Measurements from ENCODE around the gene TNFAIP3.

TNFAIP3 gene

GRCh38 chr6:137845460-137845859, 21.6 kb upstream of the TNFAIP3 start:
- no peak for DNase-seq

- no peak for DNase-seq
Observed at GRCh38 chr6:137846274-137846673, 20.8 kb upstream of the TNFAIP3 start.

- DNase-seq: no peak
Observed at GRCh38 chr6:137846772-137847313, 20.2 kb upstream of the TNFAIP3 start.

- no peak for DNase-seq
Observed at GRCh38 chr6:137847748-137848147, 19.3 kb upstream of the TNFAIP3 start.

- no peak for DNase-seq
Observed at GRCh38 chr6:137848672-137849071, 18.4 kb upstream of the TNFAIP3 start.

GRCh38 chr6:137849181-137849980, 17.7 kb upstream of the TNFAIP3 start:
- no peak for DNase-seq

- DNase-seq: no peak
Observed at GRCh38 chr6:137849981-137850714, 16.9 kb upstream of the TNFAIP3 start.

- DNase-seq: no peak
Observed at GRCh38 chr6:137850816-137851602, 16.1 kb upstream of the TNFAIP3 start.

GRCh38 chr6:137851669-137852068, 15.4 kb upstream of the TNFAIP3 start:
- DNase-seq: no peak

GRCh38 chr6:137852346-137852745, 14.7 kb upstream of the TNFAIP3 start:
- DNase-seq: no peak

- DNase-seq: no peak
Observed at GRCh38 chr6:137852811-137853210, 14.2 kb upstream of the TNFAIP3 start.

- no peak for DNase-seq
Observed at GRCh38 chr6:137853569-137854213, 13.4 kb upstream of the TNFAIP3 start.

GRCh38 chr6:137856138-137856898, 10.7 kb upstream of the TNFAIP3 start:
- no peak for DNase-seq

GRCh38 chr6:137859025-137859424, 8.0 kb upstream of the TNFAIP3 start:
- DNase-seq: no peak

GRCh38 chr6:137860394-137861005, 6.6 kb upstream of the TNFAIP3 start:
- no peak for DNase-seq

- DNase-seq: no peak
Observed at GRCh38 chr6:137861550-137862337, 5.3 kb upstream of the TNFAIP3 start.

GRCh38 chr6:137862419-137863090, 4.5 kb upstream of the TNFAIP3 start:
- no peak for DNase-seq

GRCh38 chr6:137863091-137863797, 3.8 kb upstream of the TNFAIP3 start:
- DNase-seq: no peak

- no peak for DNase-seq
Observed at GRCh38 chr6:137864812-137865508, 2.1 kb upstream of the TNFAIP3 start.
